HCT116 (cell line): ENCODE measurements around the gene TRIM62. TPM values are rescaled to one million over a fixed set of nuclear protein-coding genes. Genes with fewer than 3 reads are reported as not detected.

Source experiments
- ATAC-seq: fragments of 200-7000 bp; cut with Tn5 transposase; 2 replicates; pipeline ENCODE4 v1.9.1; 2020; ENCODE audit warnings: mild to moderate bottlenecking, moderate library complexity
- BruUV-seq: library from RNA; stranded (reverse); fragments of 400-500 nt; replicated peaks from 2 replicates; lab custom pipeline; 2021; lab: Mats Ljungman, UMichigan
- CTCF ChIA-PET: fragments of 300-600 bp; sonication (Branson Sonifier 250); formaldehyde crosslinking; loops from one replicate; lab custom pipeline; 2021; ENCODE audit warnings: antibody characterized with exemption; lab: Charles Lee
- POLR2A ChIA-PET: fragments of 300-600, 350-600 bp; sonication (Branson Sonifier 250); formaldehyde crosslinking; loops from one replicate; lab custom pipeline; 2021; ENCODE audit warnings: antibody characterized with exemption; lab: Charles Lee
- RAD21 ChIA-PET, 2 experiments: fragments of 300-600 bp; sonication (Branson Sonifier 250); formaldehyde crosslinking; loops; one replicate each; lab custom pipeline; 2023; ENCODE audit warnings: low total read pairs in 2 of 2; ENCODE audit not compliant: uncharacterized antibody in 2 of 2, unreplicated experiment in 2 of 2, low non-redundant PET in 1 of 2; lab: Charles Lee
- DNase-seq: peaks from one replicate; pipeline ENCODE4 v3.0.0-alpha.2; 2010; ENCODE audit warnings: low read depth, low spot score
- H2AFZ ChIP-seq: fragments of 200-600 bp; shearing (Covaris generic), sonication (generic); 2 replicates; pipeline ENCODE4 v1.6.1; 2017; ENCODE audit warnings: low read depth, mixed run types, mixed read lengths, antibody characterized with exemption, low read length; ENCODE audit not compliant: poor library complexity, severe bottlenecking
- H3K27ac ChIP-seq: 2 replicates; pipeline ENCODE4 v1.5.1; 2012; ENCODE audit warnings: low read depth, low read length
- H3K27me3 ChIP-seq: fragments of 200-600 bp; sonication (generic); 2 replicates; pipeline ENCODE4 v1.6.1; 2016; ENCODE audit warnings: mixed run types, low read length, mixed read lengths; ENCODE audit not compliant: insufficient read depth
- H3K36me3 ChIP-seq, 2 experiments: fragments of 200-500 bp in 1 of 2; fragments of 200-600 bp in 1 of 2; sonication (Bioruptor generic) in 1 of 2; sonication (generic) in 1 of 2; 2 replicates each; pipeline versions ENCODE4 v1.5.1 to v1.6.1; 2014 to 2016; ENCODE audit warnings: low read length in 2 of 2, inconsistent platforms in 1 of 2, mixed read lengths in 1 of 2, mixed run types in 1 of 2; ENCODE audit not compliant: insufficient read depth in 2 of 2, control insufficient read depth in 1 of 2
- H3K4me1 ChIP-seq, 2 experiments: fragments of 200-600 bp in 1 of 2; sonication (generic) in 1 of 2; 2 replicates each; pipeline versions ENCODE4 v1.5.1 to v1.6.1; 2012 to 2017; ENCODE audit warnings: low read length in 2 of 2, inconsistent platforms in 1 of 2, mild to moderate bottlenecking in 1 of 2, mixed read lengths in 1 of 2, mixed run types in 1 of 2, moderate library complexity in 1 of 2; ENCODE audit not compliant: insufficient read depth in 2 of 2, control insufficient read depth in 1 of 2
- H3K4me2 ChIP-seq: fragments of 200-600 bp; sonication (generic); 2 replicates; pipeline ENCODE4 v1.6.1; 2017; ENCODE audit warnings: mixed run types, low read length, mixed read lengths
- H3K4me3 ChIP-seq, 2 experiments: fragments of 200-600 bp in 1 of 2; sonication (generic) in 1 of 2; replicated peaks in 1 of 2; 2 replicates each; pipeline ENCODE4 v1.5.1; 2011 to 2016; ENCODE audit warnings: low read length in 2 of 2, control low read depth in 1 of 2, low read depth in 1 of 2, mild to moderate bottlenecking in 1 of 2, mixed read lengths in 1 of 2, mixed run types in 1 of 2
- H3K79me2 ChIP-seq: fragments of 200-600 bp; sonication (generic); 2 replicates; pipeline ENCODE4 v1.6.1; 2017; ENCODE audit warnings: mild to moderate bottlenecking, mixed run types, low read length, moderate library complexity, mixed read lengths; ENCODE audit not compliant: insufficient read depth
- H3K9ac ChIP-seq: fragments of 200-600 bp; sonication (generic); 2 replicates; pipeline ENCODE4 v1.6.1; 2016; ENCODE audit warnings: low read length, mixed read lengths
- H3K9me2 ChIP-seq: fragments of 200-600 bp; sonication (generic), shearing (Covaris generic); 2 replicates; pipeline ENCODE4 v1.6.1; 2017; ENCODE audit warnings: mixed run types, mild to moderate bottlenecking, moderate library complexity; ENCODE audit not compliant: insufficient read depth
- H3K9me3 ChIP-seq, 2 experiments: fragments of 200-500 bp in 1 of 2; fragments of 200-600 bp in 1 of 2; sonication (Bioruptor generic) in 1 of 2; sonication (generic) in 1 of 2; 2 replicates each; pipeline ENCODE4 v1.6.1; 2014 to 2017; ENCODE audit warnings: low read length in 2 of 2, mixed read lengths in 2 of 2, inconsistent platforms in 1 of 2, low read depth in 1 of 2, mild to moderate bottlenecking in 1 of 2, mixed run types in 1 of 2, moderate library complexity in 1 of 2; ENCODE audit not compliant: control insufficient read depth in 1 of 2, insufficient read depth in 1 of 2
- H4K20me1 ChIP-seq: fragments of 200-600 bp; sonication (generic), shearing (Covaris generic); 2 replicates; pipeline ENCODE4 v1.6.1; 2017; ENCODE audit warnings: mixed run types, mild to moderate bottlenecking, moderate library complexity; ENCODE audit not compliant: insufficient read depth
- CBX3 ChIP-seq: IDR thresholded peaks from 2 replicates; pipeline ENCODE4 v1.6.1; 2012; ENCODE audit warnings: low read depth
- CEBPB ChIP-seq: IDR thresholded peaks from 2 replicates; pipeline ENCODE4 v1.6.1; 2012; ENCODE audit warnings: low read depth
- EZH2 ChIP-seq: fragments of 200-600 bp; sonication (generic); IDR thresholded peaks from 2 replicates; pipeline ENCODE4 v1.6.1; 2017; ENCODE audit warnings: antibody characterized with exemption, mixed run types
- POLR2A ChIP-seq: IDR thresholded peaks from 2 replicates; pipeline ENCODE4 v1.7.0; 2011; ENCODE audit warnings: borderline replicate concordance; ENCODE audit not compliant: insufficient read depth, insufficient read length; ENCODE audit errors: extremely low read depth
- REST ChIP-seq: IDR thresholded peaks from 2 replicates; pipeline ENCODE4 v1.6.1; 2012; ENCODE audit warnings: low read depth
- SIN3A ChIP-seq: IDR thresholded peaks from 2 replicates; pipeline ENCODE4 v1.6.1; 2012; ENCODE audit warnings: low read depth
- SP1 ChIP-seq: IDR thresholded peaks from 2 replicates; pipeline ENCODE4 v1.6.1; 2012; ENCODE audit warnings: low read depth
- ZFX ChIP-seq: fragments of 450-650 bp; IDR thresholded peaks from 2 replicates; pipeline ENCODE4 v1.6.1; 2017
- intact Hi-C: fragments of 100-400 bp; cut with micrococcal nuclease; formaldehyde crosslinking; loops from 2 replicates; pipeline ENCODE4 v1.10.0; 2022
- total RNA-seq: library from RNA; stranded (reverse); gene quantifications from one replicate; pipeline ENCODE4 v1.2.1, GENCODE V29; 2021; ENCODE audit not compliant: unreplicated experiment
- TF ChIP-seq, protein P1 (sequence below): IDR thresholded peaks from 2 replicates; pipeline ENCODE4 v1.6.1; 2012
- TF ChIP-seq, protein P2 (sequence below), 3 experiments: fragments of 200-600 bp in 1 of 3; sonication (generic) in 1 of 3; IDR thresholded peaks in 2 of 3; conservative IDR thresholded peaks in 1 of 3; 2 replicates each; pipeline ENCODE4 v1.5.1; 2012 to 2017; ENCODE audit warnings: low read depth in 2 of 3, low read length in 2 of 3, antibody characterized with exemption in 1 of 3, borderline replicate concordance in 1 of 3, control low read depth in 1 of 3, mild to moderate bottlenecking in 1 of 3, mixed read lengths in 1 of 3, mixed run types in 1 of 3, moderate library complexity in 1 of 3; ENCODE audit not compliant: insufficient read depth in 1 of 3
- TF ChIP-seq, protein P3 (sequence below): IDR thresholded peaks from 2 replicates; pipeline ENCODE4 v1.6.1; 2011; ENCODE audit warnings: mild to moderate bottlenecking, low read length, moderate library complexity; ENCODE audit not compliant: insufficient replicate concordance; ENCODE audit errors: extremely low read depth

Gene TRIM62
- total RNA-seq, 1 experiment from 2014 or later, result 6.5 TPM

- POLR2A ChIA-PET, result no interaction called here
- RAD21 ChIA-PET, result no interaction called here
- Histone ChIP-seq H3K9me3 (no peaks in the 10 kb centered on the region), H3K9me2 (no peaks in the 10 kb centered on the region), H3K4me2 (no peak overlapping the region), H3K27ac (no peak overlapping the region), H3K4me3 (no peak overlapping the region), H4K20me1 (no peaks in the 10 kb centered on the region), H3K27me3 (no peaks in the 10 kb centered on the region), H2AFZ (no peak overlapping the region), H3K9ac (no peak overlapping the region), H3K79me2 (no peaks in the 10 kb centered on the region), H3K4me1 (0 out of 4 replicates have a peak, but pooled peaks cover 0 to 4% of the 10 kb centered on the region in 2 experiments), H3K36me3 (no peaks in the 10 kb centered on the region; a peak in 1 of 4 replicates)
- CTCF ChIA-PET, result interaction anchor here (0.6 kb wide), 1 partner anchor 17 kb away, joined by 4 read pairs; no protein-coding TSS in a partner anchor
- TF ChIP-seq REST (no peak), POLR2A (no peak), CBX3 (no peak), SP1 (no peak), ZFX (no peak), EZH2 (no peak), CEBPB (no peak), SIN3A (no peak)
- TF ChIP-seq, protein P1, sequence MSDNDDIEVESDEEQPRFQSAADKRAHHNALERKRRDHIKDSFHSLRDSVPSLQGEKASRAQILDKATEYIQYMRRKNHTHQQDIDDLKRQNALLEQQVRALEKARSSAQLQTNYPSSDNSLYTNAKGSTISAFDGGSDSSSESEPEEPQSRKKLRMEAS, result no peak
- TF ChIP-seq, protein P2, sequence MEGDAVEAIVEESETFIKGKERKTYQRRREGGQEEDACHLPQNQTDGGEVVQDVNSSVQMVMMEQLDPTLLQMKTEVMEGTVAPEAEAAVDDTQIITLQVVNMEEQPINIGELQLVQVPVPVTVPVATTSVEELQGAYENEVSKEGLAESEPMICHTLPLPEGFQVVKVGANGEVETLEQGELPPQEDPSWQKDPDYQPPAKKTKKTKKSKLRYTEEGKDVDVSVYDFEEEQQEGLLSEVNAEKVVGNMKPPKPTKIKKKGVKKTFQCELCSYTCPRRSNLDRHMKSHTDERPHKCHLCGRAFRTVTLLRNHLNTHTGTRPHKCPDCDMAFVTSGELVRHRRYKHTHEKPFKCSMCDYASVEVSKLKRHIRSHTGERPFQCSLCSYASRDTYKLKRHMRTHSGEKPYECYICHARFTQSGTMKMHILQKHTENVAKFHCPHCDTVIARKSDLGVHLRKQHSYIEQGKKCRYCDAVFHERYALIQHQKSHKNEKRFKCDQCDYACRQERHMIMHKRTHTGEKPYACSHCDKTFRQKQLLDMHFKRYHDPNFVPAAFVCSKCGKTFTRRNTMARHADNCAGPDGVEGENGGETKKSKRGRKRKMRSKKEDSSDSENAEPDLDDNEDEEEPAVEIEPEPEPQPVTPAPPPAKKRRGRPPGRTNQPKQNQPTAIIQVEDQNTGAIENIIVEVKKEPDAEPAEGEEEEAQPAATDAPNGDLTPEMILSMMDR (IDR thresholded peaks at IDR 0.05 in 2 of 3, conservative IDR thresholded peaks at IDR 0.05 in 1 of 3; ENCODE audit: borderline replicate concordance in 1 of 3, insufficient read depth in 1 of 3, low read depth in 2 of 3, low read length in 2 of 3), result no peak
- TF ChIP-seq, protein P3, sequence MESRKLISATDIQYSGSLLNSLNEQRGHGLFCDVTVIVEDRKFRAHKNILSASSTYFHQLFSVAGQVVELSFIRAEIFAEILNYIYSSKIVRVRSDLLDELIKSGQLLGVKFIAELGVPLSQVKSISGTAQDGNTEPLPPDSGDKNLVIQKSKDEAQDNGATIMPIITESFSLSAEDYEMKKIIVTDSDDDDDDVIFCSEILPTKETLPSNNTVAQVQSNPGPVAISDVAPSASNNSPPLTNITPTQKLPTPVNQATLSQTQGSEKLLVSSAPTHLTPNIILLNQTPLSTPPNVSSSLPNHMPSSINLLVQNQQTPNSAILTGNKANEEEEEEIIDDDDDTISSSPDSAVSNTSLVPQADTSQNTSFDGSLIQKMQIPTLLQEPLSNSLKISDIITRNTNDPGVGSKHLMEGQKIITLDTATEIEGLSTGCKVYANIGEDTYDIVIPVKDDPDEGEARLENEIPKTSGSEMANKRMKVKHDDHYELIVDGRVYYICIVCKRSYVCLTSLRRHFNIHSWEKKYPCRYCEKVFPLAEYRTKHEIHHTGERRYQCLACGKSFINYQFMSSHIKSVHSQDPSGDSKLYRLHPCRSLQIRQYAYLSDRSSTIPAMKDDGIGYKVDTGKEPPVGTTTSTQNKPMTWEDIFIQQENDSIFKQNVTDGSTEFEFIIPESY, result no peak
- BruUV-seq, result no TSS peak
- ATAC-seq, result no peak
- intact Hi-C loops, result no loop called here
- DNase-seq, result no peak
Measured at GRCh38 chr1:33152685-33153432, 29.0 kb downstream of the TRIM62 start.
